Naive thymus-derived CD4-positive, alpha-beta T cell (primary cell): ENCODE measurements around the gene IL6. TPM values are rescaled to one million over a fixed set of nuclear protein-coding genes. Genes with fewer than 3 reads are reported as not detected.
"Not testable (repeated sequence)": the region's sequence is repeated elsewhere in the genome, so short reads cannot be mapped to it uniquely, and the experiment has no call there.

Experiments used
- ATAC-seq: fragments of 150-1000 bp; cut with Tn5 transposase; 2 replicates; pipeline ENCODE4 v1.10.0; 2021; ENCODE audit warnings: mild to moderate bottlenecking, moderate library complexity
- CTCF ChIA-PET: fragments of 350-600 bp; sonication (Branson Sonifier 250); formaldehyde crosslinking; loops from one replicate; lab custom pipeline; 2021; ENCODE audit warnings: antibody characterized with exemption; lab: Charles Lee
- POLR2A ChIA-PET: fragments of 350-600 bp; sonication (Branson Sonifier 250); formaldehyde crosslinking; loops from one replicate; lab custom pipeline; 2021; ENCODE audit warnings: antibody characterized with exemption, inconsistent platforms; lab: Charles Lee
- DNase-seq, 9 donors: peaks; one replicate each; pipeline versions ENCODE4 v3.0.0 to v3.0.0-alpha.2; 2020 to 2022; ENCODE audit warnings: mixed read lengths in 1 of 9
- H3K27ac ChIP-seq: one replicate; pipeline ENCODE4 v1.7.0; 2013; ENCODE audit warnings: mild to moderate bottlenecking, low read depth, low read length, moderate library complexity
- H3K27me3 ChIP-seq, 2 donors: one replicate each; pipeline ENCODE4 v1.7.0; 2013; ENCODE audit warnings: low read length in 2 of 2, mild to moderate bottlenecking in 2 of 2, moderate library complexity in 2 of 2; ENCODE audit not compliant: control insufficient read depth in 2 of 2, insufficient read depth in 2 of 2
- H3K36me3 ChIP-seq, 3 experiments: 1 replicate in 2 of 3; 2 replicates in 1 of 3; pipeline ENCODE4 v1.7.0; 2013; ENCODE audit warnings: low read length in 3 of 3, mild to moderate bottlenecking in 3 of 3, moderate library complexity in 1 of 3; ENCODE audit not compliant: insufficient read depth in 3 of 3, control insufficient read depth in 2 of 3
- H3K4me1 ChIP-seq, 2 donors: one replicate each; pipeline ENCODE4 v1.7.0; 2013; ENCODE audit warnings: low read length in 2 of 2, mild to moderate bottlenecking in 2 of 2, moderate library complexity in 1 of 2; ENCODE audit not compliant: control insufficient read depth in 2 of 2, insufficient read depth in 2 of 2
- H3K4me3 ChIP-seq: 2 replicates; pipeline ENCODE4 v1.7.0; 2013; ENCODE audit warnings: mild to moderate bottlenecking, low read length
- H3K9me3 ChIP-seq, 3 experiments: 1 replicate in 2 of 3; 2 replicates in 1 of 3; pipeline ENCODE4 v1.7.0; 2013; ENCODE audit warnings: low read length in 3 of 3; ENCODE audit not compliant: control insufficient read depth in 2 of 3
- H3K27ac Mint-ChIP-seq, 9 donors: one replicate each; pipeline ENCODE4 v1.8.0; 2020 to 2022; ENCODE audit warnings: mixed read lengths in 9 of 9, mild to moderate bottlenecking in 8 of 9, moderate library complexity in 5 of 9, inconsistent platforms in 2 of 9
- H3K27me3 Mint-ChIP-seq, 5 donors: one replicate each; pipeline ENCODE4 v1.8.0; 2021 to 2022; ENCODE audit warnings: mixed read lengths in 5 of 5, mild to moderate bottlenecking in 1 of 5
- H3K36me3 Mint-ChIP-seq, 5 donors: one replicate each; pipeline ENCODE4 v1.8.0; 2020 to 2022; ENCODE audit warnings: mixed read lengths in 5 of 5, mild to moderate bottlenecking in 3 of 5, inconsistent platforms in 1 of 5
- H3K4me1 Mint-ChIP-seq, 7 donors: one replicate each; pipeline ENCODE4 v1.8.0; 2020 to 2022; ENCODE audit warnings: mixed read lengths in 7 of 7, mild to moderate bottlenecking in 3 of 7, inconsistent platforms in 1 of 7
- H3K4me3 Mint-ChIP-seq, 10 donors: one replicate each; pipeline ENCODE4 v1.8.0; 2020 to 2022; ENCODE audit warnings: mild to moderate bottlenecking in 10 of 10, mixed read lengths in 10 of 10, moderate library complexity in 6 of 10, inconsistent platforms in 2 of 10
- H3K9me3 Mint-ChIP-seq, 11 donors: one replicate each; pipeline ENCODE4 v1.8.0; 2020 to 2022; ENCODE audit warnings: mixed read lengths in 11 of 11, mild to moderate bottlenecking in 4 of 11, inconsistent platforms in 1 of 11, moderate library complexity in 1 of 11
- intact Hi-C, 2 donors: fragments of 100-400 bp; cut with micrococcal nuclease; formaldehyde crosslinking; loops; one replicate each; pipeline ENCODE4 v1.15.1; 2023
- polyA plus RNA-seq, 2 donors: library from polyadenylated mRNA; unstranded; fragments of 300-500 nt; fragmentation: Illumina TruSeq; gene quantifications; one replicate each; pipeline ENCODE4 v1.2.3, GENCODE V29; 2021
- total RNA-seq, 6 experiments: library from RNA in 5 of 6; stranded (reverse) in 5 of 6; gene quantifications; 1 replicate in 5 of 6; 2 replicates in 1 of 6; pipeline ENCODE4 v1.2.3 and lab custom pipeline; 2021 to 2026

IL6 gene
- total RNA-seq (1 to 10 TPM in 2 of 5 experiments, under 1 TPM in 1, not detected in 2; 0.64 to 3.0 (median 1.0) TPM), polyA plus RNA-seq (under 1 TPM in 1 of 2 donors, not detected in 1; 0.73 TPM), total RNA-seq (lab: John Stamatoyannopoulos, UW) (not detected)

- no peak within 1 kb of the TSS for H3K4me3 ChIP-seq
- intact Hi-C loops, result loop anchor here (1.0 to 5.0 kb wide), 8 partner anchors 26 to 328 kb away; partner anchors contain the start of gene HYCC1 (in 1 of the 2)
Observed at GRCh38 chr7:22726907-22727713, at the start of gene IL6. Gene IL6 (plus strand): TSS chr7:22727200. CDS start chr7:22727263, 63 bp downstream.

DNA sequence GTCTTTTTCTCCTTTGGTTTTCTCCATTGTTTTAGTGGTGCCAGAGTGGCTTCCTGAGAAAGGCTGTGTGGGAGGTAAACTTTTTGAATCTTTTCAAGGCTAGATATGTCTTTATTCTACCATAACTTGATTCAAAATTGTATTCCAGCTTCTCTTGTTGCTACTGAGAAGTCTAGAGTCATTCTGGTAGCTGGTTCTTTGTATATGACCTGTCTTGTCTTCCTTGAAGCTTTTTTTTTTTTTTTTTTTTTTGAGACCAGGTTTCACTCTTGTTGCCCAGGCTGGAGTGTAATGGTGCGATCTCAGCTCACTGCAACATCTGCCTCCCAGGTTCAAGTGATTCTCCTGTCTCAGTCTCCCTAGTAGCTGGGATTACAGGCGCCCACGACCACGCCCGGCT is 49.7 kb upstream of the IL6 start:
- peak overlapping the region; percentile 43 to 79 (median 66) for H3K4me3 Mint-ChIP-seq
- ChIA-PET CTCF (interaction anchor here (0.7 to 1.6 kb wide), 2 partner anchors 10 to 47 kb away, joined by 3 read pairs; no protein-coding TSS in a partner anchor), POLR2A (interaction anchor here (1.3 kb wide), 1 partner anchor 19 kb away, joined by 4 read pairs; no protein-coding TSS in a partner anchor)
- intact Hi-C loops, result loop anchor here (1.0 to 10.0 kb wide), 10 partner anchors 11 to 1895 kb away; partner anchors contain the start of genes IL6 (in 2 of the 2), HYCC1 (in 1 of the 2), PALS2 (in 1 of the 2) and SP4 (in 1 of the 2)
- not testable (repeated sequence) for H3K27me3 Mint-ChIP-seq, ATAC-seq, H3K4me3 ChIP-seq, H3K27ac ChIP-seq, H3K9me3 ChIP-seq, H3K27me3 ChIP-seq, H3K36me3 ChIP-seq, DNase-seq
- peaks cover 58 to 88% (median 84%) of the 10 kb centered on the region in 7 donors for H3K4me1 Mint-ChIP-seq
- peaks cover 18 to 77% of the 10 kb centered on the region in 2 donors for H3K4me1 ChIP-seq
- H3K36me3 Mint-ChIP-seq, result peaks cover 0 to 38% (median 4%) of the 10 kb centered on the region in 5 donors
- peak overlapping the region in 8 of 9 donors; percentile 18 to 89 (median 73) for H3K27ac Mint-ChIP-seq
- H3K9me3 Mint-ChIP-seq, result peaks cover 0 to 13% (median 4%) of the 10 kb centered on the region in 11 donors

More at GRCh38 chr7:22726907-22727713, at the start of gene IL6:
- peaks cover 0 to 5% of the 10 kb centered on the region in 2 donors for H3K4me1 ChIP-seq
- peak within 1 kb of the TSS; percentile 72 to 84 (median 78) for H3K4me3 Mint-ChIP-seq
- H3K27ac Mint-ChIP-seq, result peak within 1 kb of the TSS in 3 of 9 donors; percentile 15 to 41 (median 31)
- no peak within 1 kb of the TSS for H3K27ac ChIP-seq
- no peaks in the 10 kb centered on the region for H3K27me3 ChIP-seq
- H3K36me3 Mint-ChIP-seq, result no peaks in the 10 kb centered on the region
- H3K9me3 Mint-ChIP-seq, result no peaks in the 10 kb centered on the region
- peaks cover 7 to 42% (median 21%) of the 10 kb centered on the region in 7 donors for H3K4me1 Mint-ChIP-seq
- ATAC-seq, result peak; percentile 57
- DNase-seq, result peak in 5 of 9 donors; percentile 19 to 28 (median 23)
- ChIA-PET CTCF (interaction anchor here (0.6 to 8.4 kb wide), 20 partner anchors 9 to 812 kb away, joined by 3 to 133 read pairs (median 3); no protein-coding TSS in a partner anchor), POLR2A (no interaction called here)
- H3K9me3 ChIP-seq, result no peaks in the 10 kb centered on the region
- no peaks in the 10 kb centered on the region for H3K36me3 ChIP-seq
- peaks cover 0 to 55% (median 4%) of the 10 kb centered on the region in 5 donors for H3K27me3 Mint-ChIP-seq

DNA sequence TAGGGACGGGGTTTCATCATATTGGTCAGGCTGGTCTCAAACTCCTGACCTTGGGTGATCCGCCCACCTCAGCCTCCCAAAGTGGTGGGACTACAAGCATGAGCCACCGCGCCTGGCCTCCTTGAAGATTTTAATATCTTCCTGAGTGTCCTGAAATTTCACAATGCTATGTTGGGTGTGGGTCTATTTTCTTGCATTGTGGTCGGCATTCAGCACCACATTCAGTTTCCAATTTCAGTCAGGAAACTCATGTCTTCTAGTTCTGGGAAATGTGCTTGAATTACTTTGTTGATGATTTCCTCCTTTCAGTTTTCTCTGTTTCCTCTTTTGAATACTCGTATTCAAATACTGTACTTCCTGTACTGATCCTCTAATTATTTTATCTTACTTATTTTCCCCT is 49.3 kb upstream of the IL6 start:
- CTCF ChIA-PET, result interaction anchor here (0.7 to 1.6 kb wide), 2 partner anchors 10 to 47 kb away, joined by 3 read pairs; no protein-coding TSS in a partner anchor
- peaks cover 56 to 84% (median 80%) of the 10 kb centered on the region in 7 donors for H3K4me1 Mint-ChIP-seq
- no peaks in the 10 kb centered on the region for H3K9me3 ChIP-seq
- DNase-seq, result no peak
- POLR2A ChIA-PET, result interaction anchor here (0.6 to 1.3 kb wide), 2 partner anchors 19 to 341 kb away, joined by 3 to 4 read pairs; no protein-coding TSS in a partner anchor
- intact Hi-C loops, result loop anchor here (1.0 to 10.0 kb wide), 10 partner anchors 11 to 1895 kb away; partner anchors contain the start of genes IL6 (in 2 of the 2), HYCC1 (in 1 of the 2), PALS2 (in 1 of the 2) and SP4 (in 1 of the 2)
- H3K9me3 Mint-ChIP-seq, result peaks cover 0 to 13% (median 3%) of the 10 kb centered on the region in 11 donors
- peaks cover 0 to 38% (median 4%) of the 10 kb centered on the region in 5 donors for H3K36me3 Mint-ChIP-seq
- no peaks in the 10 kb centered on the region for H3K27me3 ChIP-seq
- H3K4me3 ChIP-seq, result peak overlapping the region; percentile 21
- H3K4me1 ChIP-seq, result peaks cover 18 to 73% of the 10 kb centered on the region in 2 donors
- H3K27me3 Mint-ChIP-seq, result peaks cover 0 to 7% (median 0%) of the 10 kb centered on the region in 5 donors
- H3K36me3 ChIP-seq, result no peaks in the 10 kb centered on the region
- H3K27ac ChIP-seq, result no peak overlapping the region
- peak overlapping the region; percentile 45 to 79 (median 66) for H3K4me3 Mint-ChIP-seq
- H3K27ac Mint-ChIP-seq, result peak overlapping the region; percentile 59 to 89 (median 82)
- ATAC-seq, result no peak

DNA sequence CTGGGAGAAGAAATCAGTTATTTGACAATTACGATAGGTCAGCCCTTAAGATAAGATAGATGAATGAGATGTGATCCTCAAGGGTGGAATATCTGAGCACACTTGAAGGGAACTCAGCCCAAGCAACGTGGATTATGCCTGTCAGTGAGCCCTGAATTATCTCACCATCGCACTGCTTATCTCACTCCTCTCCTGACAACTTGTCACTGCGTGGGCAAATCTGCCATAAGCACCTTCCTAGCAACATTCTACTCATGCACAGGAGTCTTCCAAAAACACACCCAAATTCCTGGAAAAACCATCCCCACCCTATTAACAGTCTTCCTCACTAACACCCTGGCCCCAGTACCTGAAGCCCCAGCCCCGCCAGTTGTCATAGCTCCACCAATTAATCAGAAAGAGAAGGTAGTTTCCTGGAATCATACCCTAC is 46.5 kb upstream of the IL6 start:
- Mint-ChIP-seq H3K36me3 (peaks cover 0 to 32% (median 0%) of the 10 kb centered on the region in 5 donors), H3K4me3 (peak overlapping the region in 7 of 10 donors; percentile 11 to 72 (median 50)), H3K4me1 (peaks cover 43 to 64% (median 55%) of the 10 kb centered on the region in 7 donors), H3K27ac (peak overlapping the region in 8 of 9 donors; percentile 0 to 85 (median 70)), H3K9me3 (peaks cover 0 to 7% (median 0%) of the 10 kb centered on the region in 11 donors), H3K27me3 (peaks cover 0 to 30% (median 0%) of the 10 kb centered on the region in 5 donors)
- Histone ChIP-seq H3K36me3 (no peaks in the 10 kb centered on the region), H3K4me3 (no peak overlapping the region), H3K27me3 (no peaks in the 10 kb centered on the region), H3K27ac (peak overlapping the region; percentile 11), H3K4me1 (peaks cover 12 to 48% of the 10 kb centered on the region in 2 donors), H3K9me3 (no peaks in the 10 kb centered on the region)
- intact Hi-C loops, result no loop called here
- ATAC-seq (no peak), DNase-seq (no peak)
- ChIA-PET CTCF (interaction anchor here (0.6 to 3.2 kb wide), 3 partner anchors 45 to 120 kb away, joined by 3 to 9 read pairs (median 3); partner anchors contain the start of gene IL6), POLR2A (interaction anchor here (0.6 to 1.3 kb wide), 3 partner anchors 12 to 19 kb away, joined by 4 to 8 read pairs (median 4); no protein-coding TSS in a partner anchor)

- intact Hi-C loops, result no loop called here
- H3K4me1 Mint-ChIP-seq, result peaks cover 38 to 57% (median 47%) of the 10 kb centered on the region in 7 donors
- H3K27me3 Mint-ChIP-seq, result peaks cover 0 to 34% (median 0%) of the 10 kb centered on the region in 5 donors
- no peaks in the 10 kb centered on the region for H3K36me3 ChIP-seq
- no peaks in the 10 kb centered on the region for H3K9me3 ChIP-seq
- peak overlapping the region in 7 of 9 donors; percentile 14 to 85 (median 79) for H3K27ac Mint-ChIP-seq
- H3K4me3 Mint-ChIP-seq, result peak overlapping the region in 6 of 10 donors; percentile 34 to 72 (median 58)
- DNase-seq (no peak), ATAC-seq (no peak)
- ChIA-PET POLR2A (interaction anchor here (0.9 kb wide), 1 partner anchor 14 kb away, joined by 8 read pairs; no protein-coding TSS in a partner anchor), CTCF (interaction anchor here (3.2 kb wide), 1 partner anchor 46 kb away, joined by 9 read pairs; the partner anchor contains the start of gene IL6)
- H3K4me1 ChIP-seq, result peaks cover 9 to 40% of the 10 kb centered on the region in 2 donors
- H3K4me3 ChIP-seq, result no peak overlapping the region
- peaks cover 0 to 28% (median 0%) of the 10 kb centered on the region in 5 donors for H3K36me3 Mint-ChIP-seq
- H3K9me3 Mint-ChIP-seq, result peaks cover 0 to 7% (median 0%) of the 10 kb centered on the region in 11 donors
- H3K27ac ChIP-seq, result peak overlapping the region; percentile 11
- H3K27me3 ChIP-seq, result no peaks in the 10 kb centered on the region
Observed at GRCh38 chr7:22681312-22681711, 45.7 kb upstream of the IL6 start.
